Smooth muscle cell of the brain vasculature (primary cell): ENCODE data around the gene CAPN15.
"Not testable (repeated sequence)": the region's sequence is repeated elsewhere in the genome, so short reads cannot be mapped to it uniquely, and the experiment has no call there.

Experiments used
- DNase-seq: peaks from one replicate; pipeline ENCODE4 v3.0.0-alpha.2; 2012; ENCODE audit warnings: low read depth, low spot score

CAPN15 gene

GRCh38 chr16:506246-506546 is 21.3 kb upstream of the CAPN15 start:
- DNase-seq, result no peak

GRCh38 chr16:507527-507926 is 20.0 kb upstream of the CAPN15 start:
- not testable (repeated sequence) for DNase-seq

GRCh38 chr16:507996-508395 is 19.5 kb upstream of the CAPN15 start:
- DNase-seq, result no peak

GRCh38 chr16:508884-509736 is 18.4 kb upstream of the CAPN15 start:
- peak; percentile 70 for DNase-seq

GRCh38 chr16:510066-510825 is 17.3 kb upstream of the CAPN15 start:
- no peak for DNase-seq

GRCh38 chr16:512802-513201 is 14.7 kb upstream of the CAPN15 start:
- no peak for DNase-seq

GRCh38 chr16:513950-514349 is 13.6 kb upstream of the CAPN15 start:
- DNase-seq, result no peak

GRCh38 chr16:515175-515938 is 12.2 kb upstream of the CAPN15 start:
- no peak for DNase-seq

- no peak for DNase-seq
Measured at GRCh38 chr16:515939-516226, 11.6 kb upstream of the CAPN15 start.

- no peak for DNase-seq
Measured at GRCh38 chr16:516301-516700, 11.2 kb upstream of the CAPN15 start.

- DNase-seq, result no peak
Measured at GRCh38 chr16:518858-519257, 8.7 kb upstream of the CAPN15 start.

- no peak for DNase-seq
Measured at GRCh38 chr16:519425-519824, 8.1 kb upstream of the CAPN15 start.

GRCh38 chr16:519841-520687 is 7.4 kb upstream of the CAPN15 start:
- DNase-seq, result no peak

GRCh38 chr16:520847-521246 is 6.7 kb upstream of the CAPN15 start:
- no peak for DNase-seq

- DNase-seq, result no peak
Measured at GRCh38 chr16:521381-522210, 5.9 kb upstream of the CAPN15 start.

- DNase-seq, result no peak
Measured at GRCh38 chr16:522320-523096, 5.0 kb upstream of the CAPN15 start.

GRCh38 chr16:523097-523741 is 4.3 kb upstream of the CAPN15 start:
- no peak for DNase-seq

GRCh38 chr16:524274-525040 is 3.1 kb upstream of the CAPN15 start:
- no peak for DNase-seq

GRCh38 chr16:525123-525519 is 2.4 kb upstream of the CAPN15 start:
- DNase-seq, result no peak
